K562 (cell line): ENCODE measurements around the gene LCNL1. TPM values are rescaled to one million over a fixed set of nuclear protein-coding genes. Genes with fewer than 3 reads are reported as not detected.

Experiments
- CSDE1 ChIP-seq, 2 experiments: fragments of 450-650 bp; IDR thresholded peaks; 2 replicates each; pipeline ENCODE4 v1.6.1; 2016; ENCODE audit warnings: mild to moderate bottlenecking in 1 of 2
- DMBX1 ChIP-seq: fragments of 250-450 bp; sonication (Bioruptor Pico); IDR thresholded peaks from 2 replicates; pipeline ENCODE4 v1.8.0; 2022; ENCODE audit warnings: inconsistent platforms, mild to moderate bottlenecking, moderate library complexity, borderline replicate concordance
- FOXM1 ChIP-seq, 2 experiments: fragments of 450-650 bp in 1 of 2; sonication (generic) in 1 of 2; formaldehyde crosslinking in 1 of 2; IDR thresholded peaks; 2 replicates each; pipeline versions ENCODE4 v1.6.1 to v1.9.0; 2017 to 2022; ENCODE audit warnings: low read depth in 2 of 2, mild to moderate bottlenecking in 2 of 2, missing genetic modification reagents in 1 of 2, moderate library complexity in 1 of 2
- KLF10 ChIP-seq: fragments of 250-450 bp; sonication (Bioruptor Pico); IDR thresholded peaks from 2 replicates; pipeline ENCODE4 v1.6.1; 2021; ENCODE audit warnings: matching md5 sums
- NFATC3 ChIP-seq: fragments of 450-650 bp; IDR thresholded peaks from 2 replicates; pipeline ENCODE4 v1.6.1; 2017; ENCODE audit warnings: mild to moderate bottlenecking
- POLR3G ChIP-seq: IDR thresholded peaks from 2 replicates; pipeline ENCODE4 v1.6.1; 2011; ENCODE audit not compliant: insufficient read length, insufficient replicate concordance; ENCODE audit errors: extremely low read depth
- SNIP1 ChIP-seq: fragments of 450-650 bp; IDR thresholded peaks from 2 replicates; pipeline ENCODE4 v1.7.1; 2017; ENCODE audit warnings: low read depth, mild to moderate bottlenecking
- ZFPM2 ChIP-seq: fragments of 250-450 bp; sonication (Bioruptor Pico); IDR thresholded peaks from 2 replicates; pipeline ENCODE4 v1.5.1; 2022; ENCODE audit warnings: mild to moderate bottlenecking
- ZNF143 ChIP-seq: sonication (generic); formaldehyde crosslinking; IDR thresholded peaks from 2 replicates; pipeline ENCODE4 v1.9.0; 2022; ENCODE audit warnings: mild to moderate bottlenecking, missing genetic modification reagents
- ZNF384 ChIP-seq: IDR thresholded peaks from 2 replicates; pipeline ENCODE4 v1.6.1; 2012; ENCODE audit warnings: low read depth, low read length, improper control_type of control experiment
- ZNF507 ChIP-seq: conservative IDR thresholded peaks from 2 replicates; pipeline ENCODE4 v1.6.1; 2017; ENCODE audit warnings: missing genetic modification characterization, missing compliant biosample characterization
- polyA plus RNA-seq, 8 experiments: library from polyadenylated mRNA; depleted of rRNA in 4 of 8; stranded (reverse) in 5 of 8; unstranded in 3 of 8; fragments of >200 nt; fragmentation: Nextera tagmentation in 2 of 8; fragmentation: Illumina TruSeq in 1 of 8; extraction: Ambion mirVana in 2 of 8; extraction: Trizol in 1 of 8; gene quantifications; 2 replicates each; pipeline versions ENCODE4 v1.2.1 to v1.2.3, GENCODE V29; 2011 to 2014; ENCODE audit warnings: inconsistent platforms in 1 of 8, missing spikeins in 1 of 8
- total RNA-seq, 7 experiments: library from RNA; depleted of rRNA in 6 of 7; stranded (reverse); fragments of >200 nt in 6 of 7; fragmentation: Illumina TruSeq in 2 of 7; extraction: Trizol in 2 of 7; gene quantifications; 2 replicates each; pipeline versions ENCODE4 v1.2.1 to v1.2.3, GENCODE V29; 2011 to 2021; ENCODE audit warnings: low replicate concordance in 1 of 7
- TF ChIP-seq, protein P1 (sequence below): fragments of 450-650 bp; IDR thresholded peaks from 2 replicates; pipeline ENCODE4 v1.6.1; 2016; ENCODE audit warnings: mild to moderate bottlenecking
- TF ChIP-seq, protein P2 (sequence below), 2 experiments: fragments of 450-650 bp; formaldehyde crosslinking in 1 of 2; IDR thresholded peaks; 2 replicates each; pipeline versions ENCODE4 v1.4.0 to v1.6.1; 2014 to 2020; ENCODE audit warnings: mild to moderate bottlenecking in 2 of 2, borderline replicate concordance in 1 of 2, low read depth in 1 of 2
- TF ChIP-seq, protein P3 (sequence below), 2 experiments: fragments of 450-650 bp in 1 of 2; sonication (generic) in 1 of 2; formaldehyde crosslinking in 1 of 2; IDR thresholded peaks in 1 of 2; conservative IDR thresholded peaks in 1 of 2; 2 replicates each; pipeline versions ENCODE4 v1.6.1 to v1.8.1; 2016 to 2023; ENCODE audit warnings: mild to moderate bottlenecking in 2 of 2, moderate library complexity in 2 of 2, inconsistent platforms in 1 of 2, missing genetic modification reagents in 1 of 2
- TF ChIP-seq, protein P4 (sequence below): fragments of 450-650 bp; formaldehyde crosslinking; IDR thresholded peaks from 2 replicates; pipeline ENCODE4 v1.4.0; 2020; ENCODE audit warnings: mild to moderate bottlenecking

The LCNL1 gene
- total and polyA plus RNA-seq, 9 of the 15 experiments (the other 6 are each of a cell fraction or from before 2014, with no cell fraction given) = 0.04 to 0.16 (median 0.04) TPM; not detected in 4

DNA sequence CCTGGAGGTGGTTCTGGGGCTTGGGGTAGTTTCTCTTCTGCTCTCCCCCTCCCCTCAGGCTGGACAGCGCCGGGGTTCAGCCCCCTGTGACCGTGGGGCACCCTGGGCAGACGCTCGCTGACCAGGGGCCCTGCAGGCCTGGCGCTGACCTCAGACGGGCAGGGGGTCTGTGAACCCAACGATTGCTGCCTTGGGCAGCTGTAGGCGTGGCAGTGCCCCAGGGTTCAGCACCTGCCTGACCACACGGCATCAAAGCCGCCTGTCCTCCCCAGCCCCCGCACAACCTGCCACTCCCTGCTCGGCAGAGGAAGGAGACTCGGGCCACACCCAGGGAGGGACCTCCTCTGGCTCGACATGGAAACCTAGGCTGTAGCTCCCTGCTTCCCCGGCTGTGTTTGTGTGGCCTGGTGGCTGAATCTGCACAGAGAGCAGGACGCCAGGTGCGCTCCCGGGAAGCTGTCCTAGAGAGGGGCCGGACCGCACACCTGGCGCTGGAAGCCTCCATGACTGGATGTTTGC is 18.6 kb upstream of the LCNL1 start (continued):
- no peak for TF ChIP-seq FOXM1 (IDR thresholded peaks at IDR 0.05; ENCODE audit: low read depth)
- TF ChIP-seq FOXM1 (CRISPR knock-in tag; IDR thresholded peaks at IDR 0.05; ENCODE audit: low read depth) = no peak
- TF ChIP-seq, protein P1, sequence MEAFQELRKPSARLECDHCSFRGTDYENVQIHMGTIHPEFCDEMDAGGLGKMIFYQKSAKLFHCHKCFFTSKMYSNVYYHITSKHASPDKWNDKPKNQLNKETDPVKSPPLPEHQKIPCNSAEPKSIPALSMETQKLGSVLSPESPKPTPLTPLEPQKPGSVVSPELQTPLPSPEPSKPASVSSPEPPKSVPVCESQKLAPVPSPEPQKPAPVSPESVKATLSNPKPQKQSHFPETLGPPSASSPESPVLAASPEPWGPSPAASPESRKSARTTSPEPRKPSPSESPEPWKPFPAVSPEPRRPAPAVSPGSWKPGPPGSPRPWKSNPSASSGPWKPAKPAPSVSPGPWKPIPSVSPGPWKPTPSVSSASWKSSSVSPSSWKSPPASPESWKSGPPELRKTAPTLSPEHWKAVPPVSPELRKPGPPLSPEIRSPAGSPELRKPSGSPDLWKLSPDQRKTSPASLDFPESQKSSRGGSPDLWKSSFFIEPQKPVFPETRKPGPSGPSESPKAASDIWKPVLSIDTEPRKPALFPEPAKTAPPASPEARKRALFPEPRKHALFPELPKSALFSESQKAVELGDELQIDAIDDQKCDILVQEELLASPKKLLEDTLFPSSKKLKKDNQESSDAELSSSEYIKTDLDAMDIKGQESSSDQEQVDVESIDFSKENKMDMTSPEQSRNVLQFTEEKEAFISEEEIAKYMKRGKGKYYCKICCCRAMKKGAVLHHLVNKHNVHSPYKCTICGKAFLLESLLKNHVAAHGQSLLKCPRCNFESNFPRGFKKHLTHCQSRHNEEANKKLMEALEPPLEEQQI = no peak
- TF ChIP-seq KLF10 (CRISPR knock-in tag) = no peak
- no peak for TF ChIP-seq ZFPM2 (CRISPR knock-in tag)
- TF ChIP-seq, protein P2, sequence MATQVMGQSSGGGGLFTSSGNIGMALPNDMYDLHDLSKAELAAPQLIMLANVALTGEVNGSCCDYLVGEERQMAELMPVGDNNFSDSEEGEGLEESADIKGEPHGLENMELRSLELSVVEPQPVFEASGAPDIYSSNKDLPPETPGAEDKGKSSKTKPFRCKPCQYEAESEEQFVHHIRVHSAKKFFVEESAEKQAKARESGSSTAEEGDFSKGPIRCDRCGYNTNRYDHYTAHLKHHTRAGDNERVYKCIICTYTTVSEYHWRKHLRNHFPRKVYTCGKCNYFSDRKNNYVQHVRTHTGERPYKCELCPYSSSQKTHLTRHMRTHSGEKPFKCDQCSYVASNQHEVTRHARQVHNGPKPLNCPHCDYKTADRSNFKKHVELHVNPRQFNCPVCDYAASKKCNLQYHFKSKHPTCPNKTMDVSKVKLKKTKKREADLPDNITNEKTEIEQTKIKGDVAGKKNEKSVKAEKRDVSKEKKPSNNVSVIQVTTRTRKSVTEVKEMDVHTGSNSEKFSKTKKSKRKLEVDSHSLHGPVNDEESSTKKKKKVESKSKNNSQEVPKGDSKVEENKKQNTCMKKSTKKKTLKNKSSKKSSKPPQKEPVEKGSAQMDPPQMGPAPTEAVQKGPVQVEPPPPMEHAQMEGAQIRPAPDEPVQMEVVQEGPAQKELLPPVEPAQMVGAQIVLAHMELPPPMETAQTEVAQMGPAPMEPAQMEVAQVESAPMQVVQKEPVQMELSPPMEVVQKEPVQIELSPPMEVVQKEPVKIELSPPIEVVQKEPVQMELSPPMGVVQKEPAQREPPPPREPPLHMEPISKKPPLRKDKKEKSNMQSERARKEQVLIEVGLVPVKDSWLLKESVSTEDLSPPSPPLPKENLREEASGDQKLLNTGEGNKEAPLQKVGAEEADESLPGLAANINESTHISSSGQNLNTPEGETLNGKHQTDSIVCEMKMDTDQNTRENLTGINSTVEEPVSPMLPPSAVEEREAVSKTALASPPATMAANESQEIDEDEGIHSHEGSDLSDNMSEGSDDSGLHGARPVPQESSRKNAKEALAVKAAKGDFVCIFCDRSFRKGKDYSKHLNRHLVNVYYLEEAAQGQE (IDR thresholded peaks at IDR 0.05; ENCODE audit: borderline replicate concordance) = no peak; the same call in none of the 2 replicates
- TF ChIP-seq, protein P2 (CRISPR knock-in tag; IDR thresholded peaks at IDR 0.05; ENCODE audit: low read depth) = no peak
- no peak for TF ChIP-seq SNIP1
- TF ChIP-seq ZNF143 = no peak
- no peak for TF ChIP-seq POLR3G
- TF ChIP-seq, protein P3, sequence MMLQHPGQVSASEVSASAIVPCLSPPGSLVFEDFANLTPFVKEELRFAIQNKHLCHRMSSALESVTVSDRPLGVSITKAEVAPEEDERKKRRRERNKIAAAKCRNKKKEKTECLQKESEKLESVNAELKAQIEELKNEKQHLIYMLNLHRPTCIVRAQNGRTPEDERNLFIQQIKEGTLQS (IDR thresholded peaks at IDR 0.05) = no peak
- TF ChIP-seq, protein P3 (CRISPR knock-in tag; conservative IDR thresholded peaks at IDR 0.05) = no peak
- TF ChIP-seq DMBX1 (CRISPR knock-in tag) = no peak
- TF ChIP-seq ZNF384 = no peak
- TF ChIP-seq, protein P4, sequence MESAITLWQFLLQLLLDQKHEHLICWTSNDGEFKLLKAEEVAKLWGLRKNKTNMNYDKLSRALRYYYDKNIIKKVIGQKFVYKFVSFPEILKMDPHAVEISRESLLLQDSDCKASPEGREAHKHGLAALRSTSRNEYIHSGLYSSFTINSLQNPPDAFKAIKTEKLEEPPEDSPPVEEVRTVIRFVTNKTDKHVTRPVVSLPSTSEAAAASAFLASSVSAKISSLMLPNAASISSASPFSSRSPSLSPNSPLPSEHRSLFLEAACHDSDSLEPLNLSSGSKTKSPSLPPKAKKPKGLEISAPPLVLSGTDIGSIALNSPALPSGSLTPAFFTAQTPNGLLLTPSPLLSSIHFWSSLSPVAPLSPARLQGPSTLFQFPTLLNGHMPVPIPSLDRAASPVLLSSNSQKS (CRISPR knock-in tag) = no peak
- no peak for TF ChIP-seq ZNF507
- TF ChIP-seq NFATC3 = no peak
- TF ChIP-seq CSDE1 (IDR thresholded peaks at IDR 0.05) = no peak
